NK-92 (cell line): ENCODE data around the gene PALM2AKAP2.

ENCODE experiments used
- DNase-seq: peaks from one replicate; lab custom pipeline; 2025; ENCODE audit not compliant: unreplicated experiment; lab: John Stamatoyannopoulos, UW

Gene PALM2AKAP2

DNA sequence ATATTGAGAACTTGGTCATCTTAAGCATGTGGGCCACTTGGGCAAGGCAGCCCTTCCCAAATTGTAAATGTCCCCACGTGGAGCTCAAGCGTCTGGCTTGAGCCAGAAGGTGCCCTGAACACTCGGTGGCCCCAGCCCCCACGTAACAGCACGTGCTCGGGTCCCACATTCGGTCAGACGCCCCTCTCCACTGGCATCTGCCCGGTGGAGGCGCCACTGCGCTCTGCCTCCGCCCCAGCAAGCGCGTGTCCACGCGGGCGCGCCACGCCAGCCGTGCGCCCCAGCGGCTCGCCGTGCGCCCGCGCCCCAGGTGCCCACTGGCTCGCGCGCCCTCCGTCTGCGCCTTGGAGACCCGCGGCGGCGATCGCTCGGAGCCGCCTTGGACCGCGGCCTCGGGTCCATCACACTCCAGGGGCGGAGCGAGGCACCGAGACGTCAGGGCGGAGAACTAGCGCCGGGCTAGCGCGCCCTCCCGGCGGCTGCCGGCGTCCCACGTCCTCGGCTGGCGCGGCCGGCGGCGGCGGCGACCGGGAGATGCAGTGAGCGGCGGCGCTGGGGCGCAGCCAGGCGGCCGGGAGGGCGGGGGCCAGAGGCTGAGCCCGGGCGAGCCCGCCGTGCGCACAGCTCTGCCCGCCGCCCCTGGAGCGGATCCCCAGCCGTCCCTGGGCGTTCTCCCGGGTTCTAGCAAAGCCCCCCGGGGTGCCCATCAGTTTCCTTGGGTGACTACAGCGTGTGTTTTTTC lies at the start of gene PALM2AKAP2:
TSS of gene PALM2AKAP2 (plus strand) at position 488 of the 742 bp plus-strand sequence. CDS start 291 bp downstream, outside the sequence.
- no peak for DNase-seq

DNA sequence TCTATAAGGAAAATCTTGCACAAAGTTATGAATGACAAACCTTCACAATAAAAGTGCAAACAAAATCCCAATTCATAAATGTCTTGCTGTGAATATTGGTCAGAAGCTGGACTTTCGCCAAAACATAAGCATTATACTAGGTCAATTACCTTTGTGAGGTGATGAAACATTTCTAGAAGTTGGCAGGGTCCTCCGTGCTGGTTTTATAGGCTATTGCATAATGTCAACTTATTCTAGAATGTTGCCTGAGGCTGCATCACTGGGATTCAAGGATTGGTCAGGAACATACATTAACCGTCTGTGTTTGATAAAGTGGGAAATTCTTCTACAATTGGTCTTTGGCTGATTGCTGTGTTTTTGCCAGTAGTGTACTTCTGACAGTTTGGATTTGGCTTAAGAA lies 49.8 kb upstream of the PALM2AKAP2 start:
- no peak for DNase-seq

- DNase-seq: no peak
Measured at GRCh38 chr9:109733690-109734089, 46.3 kb upstream of the PALM2AKAP2 start.

DNA sequence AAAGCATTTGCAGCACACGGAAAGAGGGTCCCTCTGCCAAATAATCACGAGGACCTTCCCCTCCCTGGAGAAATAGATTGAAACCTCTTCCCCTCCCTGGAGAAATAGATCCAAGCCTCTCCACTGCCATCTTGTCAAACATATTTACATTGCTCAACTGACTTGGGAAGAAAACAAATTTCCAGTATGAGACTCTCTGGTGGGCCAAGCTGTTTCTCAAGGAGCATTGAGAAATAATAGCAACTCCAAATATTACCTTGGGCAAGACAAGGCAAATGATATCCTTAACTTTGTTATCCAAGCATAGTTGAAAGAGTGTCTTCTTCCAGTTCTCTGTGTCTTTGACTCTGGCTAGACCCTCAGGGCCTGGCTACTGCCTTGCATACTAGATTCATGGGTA lies 45.2 kb upstream of the PALM2AKAP2 start:
- DNase-seq: no peak

GRCh38 chr9:109735801-109736200 lies 44.2 kb upstream of the PALM2AKAP2 start:
- DNase-seq: no peak

- no peak for DNase-seq
Measured at GRCh38 chr9:109737295-109737694, 42.7 kb upstream of the PALM2AKAP2 start.

DNA sequence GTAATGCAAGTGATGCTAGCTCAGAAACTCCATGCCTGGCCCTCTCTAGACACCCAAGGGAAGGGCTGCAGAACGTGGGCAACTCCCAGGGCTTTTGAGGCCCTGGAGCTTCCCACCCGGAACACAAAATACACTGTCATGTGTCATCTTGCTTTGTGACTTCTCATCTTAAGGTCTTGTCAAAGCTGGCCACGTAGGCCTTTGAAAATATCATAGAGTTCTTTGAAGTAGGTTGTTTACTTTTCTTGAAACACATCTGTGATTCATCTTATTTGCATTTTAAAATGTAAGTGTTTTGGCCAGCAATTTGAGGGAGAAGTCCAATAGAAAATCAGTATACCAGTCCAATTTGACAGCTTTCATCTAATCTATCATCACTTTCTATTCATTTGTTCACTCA lies 40.2 kb upstream of the PALM2AKAP2 start:
- DNase-seq: no peak

DNA sequence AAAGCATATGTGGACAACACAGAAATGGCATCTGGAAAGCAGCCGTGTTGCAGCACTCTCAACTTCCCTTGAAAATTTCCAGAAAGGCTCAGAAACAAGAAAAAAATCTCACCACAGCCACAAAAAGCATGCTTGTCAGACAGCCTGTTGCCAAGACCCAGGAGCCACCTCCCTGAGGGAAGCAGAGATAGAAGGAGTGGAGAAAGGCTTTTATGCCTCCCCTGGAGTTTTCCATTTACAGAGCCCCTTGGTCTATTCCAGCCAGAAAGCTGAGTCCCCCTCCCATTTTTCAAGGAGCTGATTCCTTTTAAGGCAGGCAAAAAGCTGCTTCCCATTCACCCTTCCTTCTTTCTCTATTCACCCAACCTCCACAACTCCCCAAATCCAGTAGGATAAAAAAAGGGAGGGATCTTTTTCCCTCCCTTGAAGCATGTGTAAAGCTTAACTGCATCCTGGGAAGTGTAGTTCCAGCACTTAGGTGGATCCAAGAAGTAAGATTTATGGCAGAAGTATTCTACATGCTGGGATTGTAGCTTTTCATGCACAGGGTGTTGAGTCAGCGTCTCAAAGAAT lies 37.1 kb upstream of the PALM2AKAP2 start:
- no peak for DNase-seq

DNA sequence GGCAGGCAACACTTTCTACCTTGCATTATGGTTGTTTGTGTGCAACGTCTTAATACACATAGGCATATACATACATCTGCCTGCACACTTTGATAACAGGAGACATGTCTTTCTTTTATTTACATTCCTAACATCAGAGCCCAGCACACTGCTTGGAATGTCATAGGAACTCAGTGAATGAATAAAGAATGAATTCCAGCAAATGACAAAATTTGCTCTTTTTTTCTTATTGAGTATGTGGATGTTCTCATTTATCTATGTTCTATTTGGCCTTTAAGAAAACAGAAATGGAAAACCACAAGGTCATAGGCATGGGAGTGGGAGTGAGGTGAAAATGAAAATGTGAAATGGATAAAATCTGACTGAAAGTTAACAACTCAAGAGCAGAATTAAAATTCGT lies 36.3 kb upstream of the PALM2AKAP2 start:
- no peak for DNase-seq

- no peak for DNase-seq
Measured at GRCh38 chr9:109745335-109746283, 34.4 kb upstream of the PALM2AKAP2 start.

- DNase-seq: no peak
Measured at GRCh38 chr9:109751253-109751652, 28.7 kb upstream of the PALM2AKAP2 start.

DNA sequence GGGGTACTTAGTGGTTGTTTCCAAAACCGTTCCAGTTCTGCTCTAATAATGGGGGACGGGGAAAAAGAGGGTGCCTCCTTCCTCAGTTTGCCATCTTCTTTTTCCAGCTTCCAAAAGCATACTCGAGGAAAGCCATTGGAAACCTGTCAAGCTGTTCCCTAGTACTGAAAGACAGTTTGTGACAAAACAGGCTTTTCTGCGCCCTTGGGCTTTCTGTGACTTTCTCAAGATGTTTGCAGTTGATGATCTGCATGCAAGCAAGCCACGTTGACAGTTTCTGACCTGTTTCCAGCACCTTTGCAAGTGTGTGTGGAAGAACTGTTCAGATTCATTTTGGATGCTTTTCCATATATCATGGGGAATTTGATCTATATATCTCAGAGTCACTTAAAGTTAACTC lies 26.7 kb upstream of the PALM2AKAP2 start:
- DNase-seq: no peak

DNA sequence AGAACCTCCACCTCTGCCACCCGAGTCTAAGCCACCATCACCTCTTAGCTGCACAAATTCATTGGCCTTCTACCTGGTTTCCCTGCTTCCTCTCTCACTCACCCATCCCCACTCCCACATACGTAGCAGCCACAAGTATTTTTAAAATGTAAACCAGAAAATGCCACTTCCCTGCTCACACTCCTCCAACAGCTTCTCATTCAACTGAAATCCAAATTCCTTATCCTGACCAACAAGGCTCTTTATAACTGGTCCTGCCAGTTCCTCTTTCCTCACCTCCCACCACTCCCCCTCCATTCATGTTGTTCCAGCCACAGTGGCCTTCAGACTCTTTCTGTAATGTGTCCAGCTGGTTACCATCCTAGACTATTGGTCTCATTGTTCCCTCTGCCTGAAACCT lies 25.0 kb upstream of the PALM2AKAP2 start:
- DNase-seq: no peak

- no peak for DNase-seq
Measured at GRCh38 chr9:109759589-109759988, 20.4 kb upstream of the PALM2AKAP2 start.

DNA sequence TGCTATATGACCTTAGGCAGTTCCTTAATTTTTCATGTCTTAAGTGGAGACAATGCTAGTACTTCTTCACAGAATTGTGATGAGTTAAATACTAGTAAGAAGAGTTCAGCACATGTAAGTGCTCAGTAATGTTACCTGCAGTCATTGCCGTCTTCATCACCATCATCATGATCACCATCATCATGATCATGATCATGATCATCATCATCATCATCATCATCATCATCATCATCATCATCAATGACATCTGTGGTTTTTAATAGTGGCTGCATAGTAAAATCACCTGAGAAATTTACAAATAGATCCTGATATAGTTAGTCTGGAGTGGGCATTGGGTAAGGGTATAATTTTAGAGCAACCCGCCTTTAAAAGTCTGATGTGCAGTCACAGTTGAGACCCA lies 14.7 kb upstream of the PALM2AKAP2 start:
- DNase-seq: no peak

GRCh38 chr9:109765830-109766229 lies 14.2 kb upstream of the PALM2AKAP2 start:
- DNase-seq: no peak

DNA sequence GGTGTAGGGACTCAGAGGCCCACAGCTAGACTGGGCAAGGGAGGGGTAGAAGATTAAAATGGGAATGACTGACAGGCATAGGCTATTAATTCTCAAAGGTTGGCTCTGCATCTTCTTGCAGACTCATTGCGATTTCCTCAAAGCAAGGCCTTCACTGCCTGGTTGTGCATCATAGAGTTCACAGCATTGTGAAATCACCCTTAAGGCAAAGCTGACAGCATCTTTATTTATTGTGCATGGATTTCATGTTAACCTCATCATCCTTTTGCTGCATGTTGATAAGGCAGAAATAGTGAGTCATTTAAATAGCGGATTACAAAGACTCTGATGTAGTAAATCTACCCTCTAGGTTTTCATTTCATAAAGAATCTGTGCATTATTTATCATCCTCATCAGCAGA lies 13.6 kb upstream of the PALM2AKAP2 start:
- no peak for DNase-seq

GRCh38 chr9:109767404-109767803 lies 12.6 kb upstream of the PALM2AKAP2 start:
- DNase-seq: no peak

DNA sequence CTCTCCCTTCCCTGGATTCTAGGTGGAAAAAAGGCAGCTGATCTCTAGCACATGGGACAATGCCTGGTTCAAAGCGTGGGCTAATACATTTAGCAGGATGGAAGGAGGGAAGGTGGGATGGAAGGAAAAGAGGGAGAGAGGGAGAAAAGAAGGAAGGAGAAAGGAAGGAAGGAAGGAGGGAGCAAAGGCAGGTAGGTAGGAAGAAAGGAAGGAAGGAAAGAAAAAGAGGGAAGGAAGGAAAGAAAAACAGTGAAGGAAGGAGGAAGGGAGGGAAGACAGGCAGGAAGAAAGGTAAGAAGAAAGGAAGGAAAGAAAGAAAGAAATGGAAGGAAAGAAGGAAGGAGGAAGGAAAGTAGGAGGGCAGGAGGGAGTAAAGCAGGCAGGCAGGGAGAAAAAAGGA lies 12.2 kb upstream of the PALM2AKAP2 start:
- no peak for DNase-seq

- no peak for DNase-seq
Measured at GRCh38 chr9:109769250-109769649, 10.7 kb upstream of the PALM2AKAP2 start.

DNA sequence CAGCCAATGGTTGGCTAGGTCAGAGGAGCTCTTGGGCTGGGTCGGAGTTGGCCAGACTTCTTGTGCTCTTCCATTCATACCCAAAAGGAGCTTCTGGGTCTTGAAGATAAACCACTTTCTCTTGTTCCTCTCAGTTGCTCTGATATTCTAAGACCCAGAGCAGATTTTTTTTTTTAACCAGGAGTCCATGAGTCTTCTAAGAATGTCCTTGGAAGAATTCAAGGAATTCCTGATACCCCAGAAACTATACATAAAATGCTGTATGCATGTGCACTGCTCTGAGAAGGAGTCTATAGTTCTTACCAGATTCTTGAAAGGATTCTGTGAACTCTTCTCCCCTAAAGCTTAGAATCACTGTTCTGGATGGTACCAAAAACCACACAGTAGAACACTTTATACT lies 9.9 kb upstream of the PALM2AKAP2 start:
- DNase-seq: no peak

- no peak for DNase-seq
Measured at GRCh38 chr9:109771087-109771486, 8.9 kb upstream of the PALM2AKAP2 start.
